Measurements from ENCODE around the gene LIMS1. TPM values are rescaled to one million over a fixed set of nuclear protein-coding genes. Genes with fewer than 3 reads are reported as not detected.

Gene LIMS1
- total and polyA plus RNA-seq, 2 of the 13 experiments (the other 11 are each of a cell fraction or from before 2014, with no cell fraction given), result 38.3 to 49.6 TPM

DNA sequence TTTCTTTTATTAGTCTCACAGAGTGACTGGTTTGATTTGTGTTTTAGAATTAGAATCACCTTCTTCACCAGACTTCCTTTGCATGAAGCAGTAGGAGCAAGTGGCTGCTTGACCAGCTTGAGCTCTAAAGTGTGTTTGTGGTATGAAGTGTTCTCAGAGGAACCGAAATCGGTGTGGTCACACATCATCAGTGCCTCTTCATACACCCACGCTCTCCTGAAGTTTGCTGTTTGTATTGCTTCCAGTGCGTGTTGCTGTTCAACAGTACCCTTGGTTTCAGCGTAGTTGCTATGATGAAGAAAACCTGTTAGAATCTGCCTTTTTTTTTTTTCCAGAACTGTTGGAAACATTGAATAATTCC, 77.9 kb downstream of the LIMS1 start (continued):
- TF ChIP-seq, protein P1, sequence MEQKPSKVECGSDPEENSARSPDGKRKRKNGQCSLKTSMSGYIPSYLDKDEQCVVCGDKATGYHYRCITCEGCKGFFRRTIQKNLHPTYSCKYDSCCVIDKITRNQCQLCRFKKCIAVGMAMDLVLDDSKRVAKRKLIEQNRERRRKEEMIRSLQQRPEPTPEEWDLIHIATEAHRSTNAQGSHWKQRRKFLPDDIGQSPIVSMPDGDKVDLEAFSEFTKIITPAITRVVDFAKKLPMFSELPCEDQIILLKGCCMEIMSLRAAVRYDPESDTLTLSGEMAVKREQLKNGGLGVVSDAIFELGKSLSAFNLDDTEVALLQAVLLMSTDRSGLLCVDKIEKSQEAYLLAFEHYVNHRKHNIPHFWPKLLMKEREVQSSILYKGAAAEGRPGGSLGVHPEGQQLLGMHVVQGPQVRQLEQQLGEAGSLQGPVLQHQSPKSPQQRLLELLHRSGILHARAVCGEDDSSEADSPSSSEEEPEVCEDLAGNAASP (CRISPR knock-in tag; IDR thresholded peaks at IDR 0.05; ENCODE audit: borderline replicate concordance), result no peak

DNA sequence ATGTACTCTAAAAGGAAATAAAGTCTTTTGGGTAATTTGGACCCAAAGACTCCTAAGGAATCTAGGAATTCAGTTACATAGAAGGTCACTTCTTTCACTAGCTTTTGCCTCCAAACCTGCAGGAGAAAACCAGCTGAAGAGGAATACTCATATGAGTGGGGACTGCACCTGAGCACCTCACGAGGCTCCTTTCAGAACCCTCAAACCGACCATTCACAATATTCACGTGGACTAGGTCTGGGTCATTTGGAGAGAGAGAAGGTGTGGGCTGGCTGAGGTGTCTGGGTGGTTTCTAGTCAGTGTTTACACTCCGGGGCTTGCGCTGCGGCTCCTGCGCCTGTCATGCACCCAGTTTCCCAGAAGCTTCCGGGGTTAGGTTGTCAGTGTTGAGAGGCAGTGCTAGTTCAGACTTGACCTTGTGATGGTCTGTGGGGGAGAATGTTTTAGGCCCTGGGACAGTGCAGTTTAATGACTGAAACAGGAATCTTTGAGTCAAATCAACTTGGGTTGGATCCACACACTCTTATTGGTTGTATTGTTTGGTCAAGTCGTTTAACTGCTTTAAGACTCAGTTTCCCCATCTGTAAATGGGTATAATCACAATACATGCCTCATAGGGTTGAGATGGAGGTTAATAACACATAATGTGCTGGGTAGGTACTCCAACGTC, 78.4 kb downstream of the LIMS1 start:
- in situ Hi-C loops (cut with HindIII; ENCODE audit: extremely low pct_ligation_motif_present, low pct_unique_long_range_greater_than_20kb) (no loop called here), intact Hi-C loops (cut with micrococcal nuclease; ENCODE audit: unreplicated experiment) (no loop called here)
- H3K4me2 ChIP-seq (ENCODE audit: low read depth, low read length), result no peak overlapping the region
- no peaks in the 10 kb centered on the region for H3K27me3 ChIP-seq (ENCODE audit: control insufficient read depth in 1 of 2, insufficient read depth in 2 of 2, low read length in 2 of 2)
- CTCF ChIA-PET (ENCODE audit: low intra/inter-chr PET ratio, low total read pairs), result no interaction called here
- H2AFZ ChIP-seq (ENCODE audit: low read length), result no peak overlapping the region
- BruUV-seq (replicated peaks), result no TSS peak
- no peak for ATAC-seq
- WGBS (ENCODE audit: low lambda C conversion rate), result 92% methylated on average over 10 of the region's 10 CpGs
- peaks cover 36% of the 10 kb centered on the region for H3K79me2 ChIP-seq (ENCODE audit: insufficient read depth, low read length)
- peaks cover 22% of the 10 kb centered on the region for H3K4me1 ChIP-seq (ENCODE audit: insufficient read depth, low read length)
- H3K4me3 ChIP-seq (replicated peaks in 1 of 3; ENCODE audit: insufficient read depth in 1 of 3, low read depth in 2 of 3, low read length in 3 of 3), result no peak overlapping the region
- no peak for FAIRE-seq
- POLR2A ChIA-PET, result no interaction called here
- no peak for DNase-seq (ENCODE audit: low spot score)
- no peak overlapping the region for H3K27ac ChIP-seq (ENCODE audit: extremely low read length, insufficient read depth, low read length)
- TF ChIP-seq ZNF629 (CRISPR knock-in tag; conservative IDR thresholded peaks at IDR 0.05) (peak; percentile 84), ZNF180 (CRISPR knock-in tag; IDR thresholded peaks at IDR 0.05; ENCODE audit: borderline replicate concordance, low read depth) (no peak), ZNF567 (CRISPR knock-in tag; IDR thresholded peaks at IDR 0.05; ENCODE audit: borderline replicate concordance) (no peak), THYN1 (CRISPR knock-in tag; IDR thresholded peaks at IDR 0.05; ENCODE audit: borderline replicate concordance, low read depth) (no peak), ZNF17 (CRISPR knock-in tag; IDR thresholded peaks at IDR 0.05) (no peak)
- TF ChIP-seq, protein P2, sequence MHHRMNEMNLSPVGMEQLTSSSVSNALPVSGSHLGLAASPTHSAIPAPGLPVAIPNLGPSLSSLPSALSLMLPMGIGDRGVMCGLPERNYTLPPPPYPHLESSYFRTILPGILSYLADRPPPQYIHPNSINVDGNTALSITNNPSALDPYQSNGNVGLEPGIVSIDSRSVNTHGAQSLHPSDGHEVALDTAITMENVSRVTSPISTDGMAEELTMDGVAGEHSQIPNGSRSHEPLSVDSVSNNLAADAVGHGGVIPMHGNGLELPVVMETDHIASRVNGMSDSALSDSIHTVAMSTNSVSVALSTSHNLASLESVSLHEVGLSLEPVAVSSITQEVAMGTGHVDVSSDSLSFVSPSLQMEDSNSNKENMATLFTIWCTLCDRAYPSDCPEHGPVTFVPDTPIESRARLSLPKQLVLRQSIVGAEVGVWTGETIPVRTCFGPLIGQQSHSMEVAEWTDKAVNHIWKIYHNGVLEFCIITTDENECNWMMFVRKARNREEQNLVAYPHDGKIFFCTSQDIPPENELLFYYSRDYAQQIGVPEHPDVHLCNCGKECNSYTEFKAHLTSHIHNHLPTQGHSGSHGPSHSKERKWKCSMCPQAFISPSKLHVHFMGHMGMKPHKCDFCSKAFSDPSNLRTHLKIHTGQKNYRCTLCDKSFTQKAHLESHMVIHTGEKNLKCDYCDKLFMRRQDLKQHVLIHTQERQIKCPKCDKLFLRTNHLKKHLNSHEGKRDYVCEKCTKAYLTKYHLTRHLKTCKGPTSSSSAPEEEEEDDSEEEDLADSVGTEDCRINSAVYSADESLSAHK (CRISPR knock-in tag; IDR thresholded peaks at IDR 0.05; ENCODE audit: borderline replicate concordance), result no peak
- TF ChIP-seq, protein P3, sequence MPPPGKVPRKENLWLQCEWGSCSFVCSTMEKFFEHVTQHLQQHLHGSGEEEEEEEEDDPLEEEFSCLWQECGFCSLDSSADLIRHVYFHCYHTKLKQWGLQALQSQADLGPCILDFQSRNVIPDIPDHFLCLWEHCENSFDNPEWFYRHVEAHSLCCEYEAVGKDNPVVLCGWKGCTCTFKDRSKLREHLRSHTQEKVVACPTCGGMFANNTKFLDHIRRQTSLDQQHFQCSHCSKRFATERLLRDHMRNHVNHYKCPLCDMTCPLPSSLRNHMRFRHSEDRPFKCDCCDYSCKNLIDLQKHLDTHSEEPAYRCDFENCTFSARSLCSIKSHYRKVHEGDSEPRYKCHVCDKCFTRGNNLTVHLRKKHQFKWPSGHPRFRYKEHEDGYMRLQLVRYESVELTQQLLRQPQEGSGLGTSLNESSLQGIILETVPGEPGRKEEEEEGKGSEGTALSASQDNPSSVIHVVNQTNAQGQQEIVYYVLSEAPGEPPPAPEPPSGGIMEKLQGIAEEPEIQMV (CRISPR knock-in tag; IDR thresholded peaks at IDR 0.05; ENCODE audit: low read depth), result no peak
- no peaks in the 10 kb centered on the region for H3K9me3 ChIP-seq (ENCODE audit: low read length)
- peaks cover 10% of the 10 kb centered on the region; the same call in 1 of the 2 replicates for H4K20me1 ChIP-seq (ENCODE audit: insufficient read depth, low read length)
- H3K36me3 ChIP-seq (replicated peaks in 1 of 2; ENCODE audit: control insufficient read depth in 1 of 2, insufficient read depth in 2 of 2, low read length in 2 of 2), result peaks cover 0 to 4% of the 10 kb centered on the region in 2 experiments; a peak in 1 of 5 replicates
- H3K9ac ChIP-seq (ENCODE audit: insufficient read depth, low read depth, low read length), result no peak overlapping the region
